HG03571 (cell line): ENCODE data around the gene PIK3AP1.
"Not testable (repeated sequence)": the region's sequence is repeated elsewhere in the genome, so short reads cannot be mapped to it uniquely, and the experiment has no call there.

Source experiments
- ATAC-seq: cut with Tn5 transposase; IDR thresholded peaks from one replicate; pipeline ENCODE4 v1.9.1; 2021; ENCODE audit not compliant: unreplicated experiment

The PIK3AP1 gene, protein sequence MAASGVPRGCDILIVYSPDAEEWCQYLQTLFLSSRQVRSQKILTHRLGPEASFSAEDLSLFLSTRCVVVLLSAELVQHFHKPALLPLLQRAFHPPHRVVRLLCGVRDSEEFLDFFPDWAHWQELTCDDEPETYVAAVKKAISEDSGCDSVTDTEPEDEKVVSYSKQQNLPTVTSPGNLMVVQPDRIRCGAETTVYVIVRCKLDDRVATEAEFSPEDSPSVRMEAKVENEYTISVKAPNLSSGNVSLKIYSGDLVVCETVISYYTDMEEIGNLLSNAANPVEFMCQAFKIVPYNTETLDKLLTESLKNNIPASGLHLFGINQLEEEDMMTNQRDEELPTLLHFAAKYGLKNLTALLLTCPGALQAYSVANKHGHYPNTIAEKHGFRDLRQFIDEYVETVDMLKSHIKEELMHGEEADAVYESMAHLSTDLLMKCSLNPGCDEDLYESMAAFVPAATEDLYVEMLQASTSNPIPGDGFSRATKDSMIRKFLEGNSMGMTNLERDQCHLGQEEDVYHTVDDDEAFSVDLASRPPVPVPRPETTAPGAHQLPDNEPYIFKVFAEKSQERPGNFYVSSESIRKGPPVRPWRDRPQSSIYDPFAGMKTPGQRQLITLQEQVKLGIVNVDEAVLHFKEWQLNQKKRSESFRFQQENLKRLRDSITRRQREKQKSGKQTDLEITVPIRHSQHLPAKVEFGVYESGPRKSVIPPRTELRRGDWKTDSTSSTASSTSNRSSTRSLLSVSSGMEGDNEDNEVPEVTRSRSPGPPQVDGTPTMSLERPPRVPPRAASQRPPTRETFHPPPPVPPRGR

DNA sequence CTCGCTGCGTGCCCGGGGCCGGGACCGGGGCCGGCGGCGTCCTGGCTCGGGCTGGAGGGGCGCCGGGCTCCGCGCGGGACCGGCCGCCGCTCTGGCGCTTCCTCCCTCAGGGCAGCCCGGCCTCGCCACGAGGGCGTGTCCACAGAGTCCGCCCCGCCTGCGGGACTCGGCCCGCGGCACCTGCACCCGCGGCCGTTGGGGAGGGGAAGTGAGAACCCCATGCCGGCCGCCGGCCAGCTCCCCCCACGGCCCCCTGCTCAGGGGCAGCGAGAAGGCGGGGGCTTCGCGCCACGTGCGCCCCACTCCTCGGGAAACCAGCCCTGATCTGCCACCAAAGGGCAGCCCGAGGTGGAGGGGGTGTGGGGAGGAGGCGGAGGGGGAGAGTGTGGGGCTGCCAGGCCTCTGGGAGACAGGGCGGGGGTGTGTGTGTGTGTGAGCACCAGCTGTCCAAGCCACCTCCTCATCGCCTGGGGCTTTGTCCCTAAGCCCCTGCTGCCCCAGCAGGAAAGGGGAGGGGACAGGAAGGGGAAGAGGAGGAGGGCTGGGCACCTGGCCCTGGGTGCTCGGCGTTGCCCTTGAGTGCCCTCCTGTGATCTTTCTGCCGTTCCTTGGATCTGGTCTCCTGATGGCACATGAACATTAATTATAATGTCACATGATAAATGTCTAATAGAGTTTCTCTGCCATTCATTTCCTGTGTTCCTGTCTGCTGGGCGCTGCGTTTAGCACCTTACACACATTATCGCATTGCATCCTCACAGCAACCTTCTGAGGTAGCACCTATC lies at the start of gene PIK3AP1:
Gene PIK3AP1 (minus strand): TSS at position 93 of the 785 bp plus-strand sequence. CDS start 120 bp downstream, outside the sequence.
- ATAC-seq, result peak; percentile 54

DNA sequence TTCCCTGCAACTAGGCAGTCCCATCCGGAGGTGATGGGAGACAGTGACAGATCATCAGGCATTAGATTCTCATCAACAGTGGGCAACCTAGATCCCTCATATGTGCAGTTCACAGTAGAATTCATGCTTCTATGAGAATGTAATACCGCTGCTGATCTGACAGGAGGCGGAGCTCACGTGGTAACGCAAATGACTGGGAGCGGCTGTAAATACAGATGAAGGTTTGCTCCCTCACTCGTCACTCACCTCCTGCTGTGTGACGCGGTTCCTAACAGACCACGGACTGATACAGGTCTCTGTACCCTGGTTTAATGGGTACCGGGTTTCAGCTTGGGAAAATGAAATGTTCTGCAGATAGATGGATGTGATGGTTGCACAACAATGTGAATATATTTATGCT lies 47.8 kb upstream of the PIK3AP1 start:
- no peak for ATAC-seq

DNA sequence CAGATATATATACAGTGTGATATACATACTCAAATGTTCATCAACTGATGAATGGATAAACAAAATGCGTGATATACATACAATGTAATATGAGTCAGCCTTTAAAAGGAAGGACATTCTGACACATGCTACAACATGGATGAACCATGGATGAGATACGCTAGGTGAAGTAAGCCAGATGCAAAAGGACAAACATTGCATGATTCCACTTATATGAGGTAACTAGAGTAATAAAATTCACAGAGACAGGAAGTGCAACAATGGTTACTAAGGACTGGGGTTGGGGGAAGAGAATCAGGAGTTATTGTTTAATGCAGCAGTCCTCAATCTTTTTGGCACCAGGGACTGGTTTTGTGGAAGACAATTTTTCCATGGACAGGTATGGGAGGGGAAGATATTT lies 47.3 kb upstream of the PIK3AP1 start:
- no peak for ATAC-seq

DNA sequence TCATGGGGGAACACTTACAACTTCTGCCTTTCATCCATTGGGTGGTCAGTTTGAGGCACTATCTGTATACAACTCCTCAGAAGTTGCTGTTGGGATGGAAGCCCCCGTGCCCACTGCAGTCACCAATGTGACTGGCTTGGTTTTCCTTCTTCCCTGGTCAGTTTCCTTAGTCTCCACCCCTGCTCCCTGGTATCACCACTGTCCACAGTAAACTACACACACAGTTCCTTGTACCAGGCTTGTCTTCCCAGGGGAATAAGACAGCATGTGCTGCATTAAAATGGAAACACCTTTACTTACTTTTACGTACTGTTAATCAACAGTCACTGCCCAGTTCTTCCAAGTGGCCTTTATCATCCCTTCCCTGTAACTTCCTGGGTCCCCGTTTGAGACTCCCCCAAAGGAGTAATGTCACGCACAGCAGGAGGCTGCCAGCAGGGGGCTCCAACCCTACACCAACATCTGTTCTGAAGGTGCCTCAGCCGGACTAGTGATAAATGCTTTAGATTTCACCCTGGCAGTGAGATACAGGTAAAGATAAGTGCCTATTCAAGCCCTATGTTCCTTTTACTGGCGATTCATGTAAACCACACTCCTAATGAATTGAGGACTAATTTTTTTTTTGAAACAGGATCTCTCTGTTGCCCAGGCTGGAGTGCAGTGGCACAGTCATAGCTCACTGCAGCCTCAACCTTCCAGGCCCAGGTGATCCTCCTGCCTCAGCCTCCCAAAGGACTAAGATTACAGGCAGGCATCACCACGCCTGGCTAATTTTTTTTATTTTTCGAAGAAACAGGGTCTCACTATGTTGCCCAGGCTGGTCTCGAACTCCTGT lies 45.3 kb upstream of the PIK3AP1 start:
- ATAC-seq, result no peak

DNA sequence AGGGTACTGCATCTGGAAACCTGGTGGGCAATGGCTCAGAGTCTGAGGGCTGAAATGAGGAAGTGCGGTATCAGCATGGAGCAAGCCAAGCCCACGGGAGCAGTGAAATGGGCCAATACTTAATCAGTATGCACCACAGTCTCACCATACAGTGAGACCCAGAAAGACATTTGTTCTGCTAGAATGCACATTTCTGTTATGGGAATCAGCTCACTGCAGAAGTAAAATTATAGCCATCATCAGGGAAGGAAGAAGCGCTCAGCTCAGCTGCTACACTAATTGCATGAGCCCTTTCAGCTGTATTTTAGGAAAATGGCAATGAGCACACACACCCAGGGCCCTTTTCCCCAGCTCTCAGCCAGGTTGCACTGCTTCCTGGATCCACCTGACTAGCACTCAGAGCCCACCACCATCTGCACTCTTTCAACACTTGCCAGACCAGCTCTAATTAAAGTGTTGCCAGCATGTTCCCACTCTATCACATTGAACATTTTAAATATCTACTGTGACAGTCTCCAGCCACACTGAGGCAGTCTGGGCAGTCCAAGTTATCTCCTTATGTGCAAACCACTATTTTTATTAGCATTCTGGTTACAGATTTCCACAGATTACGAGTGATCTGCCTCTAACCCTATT lies 44.2 kb upstream of the PIK3AP1 start:
- no peak for ATAC-seq

DNA sequence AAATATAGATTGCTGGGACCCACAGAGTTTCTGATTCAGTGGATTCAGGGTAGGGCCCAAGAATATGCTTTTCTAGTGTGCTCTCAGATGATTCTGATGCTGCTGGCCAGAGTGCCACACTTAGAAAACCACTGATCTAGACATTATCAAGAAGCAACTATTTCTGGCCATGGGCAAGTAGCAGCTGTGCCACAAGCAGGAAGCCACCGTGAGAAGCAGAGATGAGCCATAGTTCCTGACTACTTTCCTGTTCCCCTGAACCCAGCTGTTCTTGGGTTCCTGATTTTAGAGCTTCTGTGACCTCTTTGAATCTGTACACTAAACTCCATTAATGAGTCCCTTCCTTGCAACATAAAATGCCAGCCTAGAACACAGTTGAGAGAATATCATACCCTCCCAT lies 38.1 kb upstream of the PIK3AP1 start:
- peak; percentile 87 for ATAC-seq

DNA sequence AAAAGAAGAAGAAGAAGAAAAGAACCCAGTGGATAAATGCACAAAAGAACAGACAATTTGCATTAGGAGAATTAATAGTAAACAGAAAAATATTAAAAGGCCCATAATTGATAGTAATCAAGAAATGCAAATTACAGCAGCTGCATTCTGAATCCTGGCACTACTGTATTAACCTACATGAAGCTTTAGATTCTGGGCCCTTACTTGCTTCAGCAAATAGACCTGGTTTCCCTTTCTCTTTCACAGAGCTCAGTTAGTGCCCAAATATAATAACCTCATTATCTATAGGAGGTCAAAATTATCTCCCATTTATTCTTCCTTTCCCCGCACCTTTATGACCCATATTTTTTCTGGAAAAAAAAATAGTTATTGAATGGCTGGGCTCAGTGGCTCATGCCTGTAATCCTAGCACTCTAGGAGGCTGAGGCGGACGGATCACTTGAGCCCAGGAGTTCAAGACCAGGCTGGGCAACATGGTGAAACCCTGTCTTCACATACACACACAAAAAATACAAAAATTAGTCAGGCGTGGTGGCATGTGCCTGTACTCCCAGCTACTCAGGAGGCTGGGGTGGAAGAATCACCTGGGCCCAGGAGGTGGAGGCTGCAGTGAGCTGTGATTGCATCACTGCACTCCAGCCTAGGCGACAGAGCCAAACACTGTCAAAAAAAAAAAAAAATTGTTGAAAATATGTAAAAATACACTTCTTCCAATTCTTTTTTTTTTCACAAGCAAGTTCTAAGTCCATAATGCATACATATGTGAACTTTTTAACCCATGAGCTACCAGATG lies 36.0 kb upstream of the PIK3AP1 start:
- ATAC-seq, result no peak

DNA sequence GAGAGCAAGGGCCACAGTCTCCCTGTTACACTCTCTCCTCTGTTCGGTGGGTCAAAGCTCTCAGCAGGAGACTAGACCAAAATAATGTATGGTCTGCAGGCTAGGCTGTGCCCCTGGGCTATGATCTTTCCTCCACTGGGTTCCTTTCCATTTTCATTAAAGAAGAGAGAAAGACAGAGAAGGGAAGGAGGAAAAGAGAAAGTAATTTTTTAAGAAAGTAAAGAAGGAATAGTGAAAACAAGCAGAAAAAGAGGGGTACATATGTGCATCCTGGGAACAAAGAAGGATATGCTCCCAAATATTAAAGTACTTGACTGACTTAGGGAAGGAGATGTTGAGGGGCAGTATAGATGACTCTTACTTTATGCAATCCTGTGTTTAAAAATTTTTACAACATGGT lies 33.6 kb upstream of the PIK3AP1 start:
- ATAC-seq, result no peak

DNA sequence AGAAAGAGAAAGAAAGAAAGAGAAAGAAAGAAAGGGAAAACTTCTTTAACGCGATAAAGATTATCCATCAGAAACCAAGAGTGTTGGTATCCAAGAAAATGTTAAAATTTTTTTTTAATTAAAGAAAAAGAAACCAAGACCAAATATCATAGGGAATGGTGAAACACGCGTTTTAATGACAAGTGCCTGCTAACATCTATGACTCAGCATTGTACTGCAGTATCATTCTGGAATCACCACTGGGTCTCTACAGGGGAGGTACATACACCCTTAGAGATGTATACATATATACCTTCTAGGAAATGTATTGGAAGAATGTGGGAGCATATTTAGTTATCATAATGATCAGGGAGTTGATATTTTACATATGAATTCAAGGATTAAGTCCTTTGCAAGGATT lies 32.1 kb upstream of the PIK3AP1 start:
- no peak for ATAC-seq

DNA sequence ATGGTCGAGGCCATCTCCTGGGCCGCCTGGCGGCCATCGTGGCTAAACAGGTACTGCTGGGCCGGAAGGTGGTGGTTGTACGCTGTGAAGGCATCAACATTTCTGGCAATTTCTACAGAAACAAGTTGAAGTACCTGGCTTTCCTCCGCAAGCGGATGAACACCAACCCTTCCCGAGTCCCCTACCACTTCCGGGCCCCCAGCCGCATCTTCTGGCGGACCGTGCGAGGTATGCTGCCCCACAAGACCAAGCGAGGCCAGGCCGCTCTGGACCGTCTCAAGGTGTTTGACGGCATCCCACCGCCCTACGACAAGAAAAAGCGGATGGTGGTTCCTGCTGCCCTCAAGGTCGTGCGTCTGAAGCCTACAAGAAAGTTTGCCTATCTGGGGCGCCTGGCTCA lies 30.0 kb upstream of the PIK3AP1 start:
- ATAC-seq, result not testable (repeated sequence)

DNA sequence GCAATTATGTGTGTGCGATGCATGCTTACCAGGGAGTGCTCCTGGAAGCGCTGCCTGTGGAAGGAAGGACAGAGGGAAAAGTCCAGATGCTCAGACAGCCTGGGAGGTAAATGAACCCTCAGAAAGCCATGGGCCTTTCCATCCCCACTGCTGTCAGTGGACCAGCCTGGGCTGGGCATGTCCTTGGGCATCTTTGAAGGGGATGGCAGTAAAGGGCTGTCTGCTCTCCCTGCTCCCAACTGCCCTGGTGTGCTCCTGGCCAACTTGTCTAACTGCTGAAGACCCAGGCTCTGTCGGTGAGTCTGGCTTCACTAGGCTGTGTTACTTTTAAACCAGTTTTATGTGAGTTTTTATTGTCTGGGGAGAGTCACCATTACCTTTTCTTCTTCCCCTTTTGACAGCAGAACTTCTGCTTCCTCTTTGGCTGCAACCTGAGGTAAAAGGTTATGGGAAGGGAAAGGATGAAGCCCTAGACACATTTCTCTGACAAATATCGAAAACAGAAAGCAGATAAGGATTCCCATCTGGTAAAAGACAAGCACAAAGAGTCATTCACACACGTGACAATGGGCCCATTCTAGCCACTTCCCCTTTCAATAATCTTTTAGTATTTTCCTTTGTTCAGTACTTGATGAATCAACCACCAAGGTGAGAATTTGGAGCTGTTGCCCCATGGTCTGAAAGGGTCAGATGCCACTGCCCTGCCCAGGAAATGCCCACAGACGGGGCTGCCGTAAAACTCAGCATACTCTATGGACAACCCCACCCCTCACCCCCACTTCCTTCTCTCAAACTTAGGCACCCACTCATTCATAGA lies 27.6 kb upstream of the PIK3AP1 start:
- ATAC-seq, result peak; percentile 76

DNA sequence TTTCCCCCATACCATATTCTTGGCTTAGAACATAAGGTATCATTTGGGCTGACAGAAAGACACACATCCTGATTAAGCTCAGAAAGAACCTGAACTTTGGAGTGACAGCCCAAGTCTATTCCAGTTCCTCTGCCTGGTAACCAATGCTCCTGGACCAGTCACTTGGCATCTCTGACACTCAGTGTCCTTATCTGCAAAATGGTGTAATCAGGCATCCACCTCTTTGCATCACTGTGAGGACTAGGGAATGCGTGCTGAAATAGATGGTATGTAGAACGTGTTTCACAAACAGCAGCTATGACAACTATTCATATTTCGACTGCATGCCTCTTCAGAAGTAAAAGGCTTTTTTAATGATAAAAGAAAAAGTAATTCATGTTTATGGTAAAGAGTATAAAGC lies 26.2 kb upstream of the PIK3AP1 start:
- ATAC-seq, result no peak

DNA sequence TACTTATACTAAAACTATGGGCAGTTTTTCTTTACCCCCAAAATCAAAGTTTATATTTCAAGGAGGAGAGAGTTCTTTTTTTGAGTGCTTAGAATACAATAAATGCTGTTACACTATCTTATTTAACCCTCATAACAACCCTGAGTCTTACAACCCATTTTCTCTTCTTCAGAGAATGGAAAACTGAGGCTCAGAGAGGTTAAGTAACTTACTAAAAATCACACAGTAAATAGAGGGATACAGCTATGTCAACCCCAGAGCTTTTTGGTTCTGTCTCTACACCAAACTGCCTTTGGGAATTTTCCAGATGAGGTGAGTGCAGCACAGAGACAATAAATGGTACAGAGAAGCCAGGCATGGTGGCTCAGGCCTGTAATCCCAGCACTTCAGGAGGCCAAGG lies 25.6 kb upstream of the PIK3AP1 start:
- ATAC-seq, result no peak

DNA sequence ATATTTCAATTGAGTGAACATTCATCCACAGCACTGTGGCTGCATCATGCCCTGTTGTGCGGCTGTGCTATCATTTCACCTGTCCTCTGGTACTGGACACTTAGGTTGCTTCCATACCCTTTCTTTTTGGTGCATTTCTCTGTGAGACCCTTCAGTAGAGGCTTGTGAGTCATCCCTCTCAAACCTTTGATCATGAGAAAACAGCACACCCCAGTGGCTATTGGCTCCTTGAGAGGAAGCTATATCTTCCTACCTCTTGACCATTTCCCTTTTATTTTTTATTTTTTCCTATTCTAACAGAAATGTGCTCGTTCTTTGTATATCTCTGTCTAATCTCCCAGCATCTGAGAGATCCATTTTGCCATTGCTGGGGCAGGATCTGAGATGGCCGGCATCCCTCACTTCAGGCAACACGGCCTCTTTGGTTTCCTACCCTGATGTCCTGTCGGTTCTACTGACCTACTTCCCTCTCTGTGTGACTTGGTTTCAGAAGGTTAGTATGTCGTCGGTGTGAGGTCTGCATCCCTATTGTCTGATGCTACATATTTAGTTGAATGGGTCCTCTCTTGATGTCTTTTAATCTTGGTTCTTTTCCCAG lies 23.8 kb upstream of the PIK3AP1 start:
- no peak for ATAC-seq

DNA sequence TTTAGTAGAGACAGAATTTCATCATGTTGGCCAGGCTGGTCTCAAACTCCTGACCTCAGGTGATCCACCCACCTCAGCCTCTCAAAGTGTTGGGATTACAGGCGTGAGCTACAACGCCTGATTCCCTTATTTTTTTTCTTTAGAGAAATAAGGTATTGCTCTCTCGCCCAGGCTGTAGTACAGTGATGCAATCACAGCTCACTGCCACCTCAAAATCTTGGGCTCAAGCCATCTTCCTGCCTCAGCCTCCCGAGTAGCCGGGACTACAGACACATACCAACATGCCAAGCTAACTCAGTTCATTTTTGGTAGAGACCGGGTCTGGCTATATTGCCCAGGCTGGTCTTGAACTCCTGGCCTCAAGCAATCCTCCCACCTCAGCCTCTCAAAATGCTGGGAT lies 21.2 kb upstream of the PIK3AP1 start:
- ATAC-seq, result not testable (repeated sequence)

DNA sequence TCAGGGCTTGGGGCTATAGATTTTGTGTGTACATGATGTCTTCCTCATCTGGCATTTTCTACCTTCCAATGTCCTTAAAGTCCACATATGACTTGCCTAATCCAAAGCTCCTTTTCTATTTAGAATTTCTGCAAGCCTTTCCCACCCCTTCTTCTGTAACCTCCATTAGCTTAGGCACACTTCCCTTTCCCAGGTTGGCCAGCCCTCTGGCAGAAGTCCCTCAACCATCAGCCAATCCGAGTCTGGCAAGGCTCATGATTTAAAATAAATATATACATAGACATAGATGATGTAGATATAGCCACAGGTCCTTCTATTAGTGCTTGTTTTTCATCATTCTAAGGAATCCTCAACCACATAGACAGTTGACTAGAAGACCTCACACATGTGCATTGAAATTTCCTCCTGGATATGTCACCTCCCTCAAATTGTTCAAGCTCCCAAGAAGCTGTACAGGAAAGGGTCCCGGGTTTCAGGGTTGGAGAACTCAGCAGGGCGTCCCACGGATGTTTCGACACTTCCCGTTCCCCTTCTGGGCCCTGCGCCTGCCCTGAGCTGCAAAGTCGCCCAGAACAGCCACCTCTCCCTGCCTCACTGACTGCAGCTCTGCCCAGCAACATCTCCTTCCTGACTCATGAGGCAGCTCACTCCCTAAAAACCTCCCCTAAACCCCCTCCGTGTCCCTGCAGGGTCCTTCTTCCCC lies 20.4 kb upstream of the PIK3AP1 start:
- ATAC-seq, result no peak

DNA sequence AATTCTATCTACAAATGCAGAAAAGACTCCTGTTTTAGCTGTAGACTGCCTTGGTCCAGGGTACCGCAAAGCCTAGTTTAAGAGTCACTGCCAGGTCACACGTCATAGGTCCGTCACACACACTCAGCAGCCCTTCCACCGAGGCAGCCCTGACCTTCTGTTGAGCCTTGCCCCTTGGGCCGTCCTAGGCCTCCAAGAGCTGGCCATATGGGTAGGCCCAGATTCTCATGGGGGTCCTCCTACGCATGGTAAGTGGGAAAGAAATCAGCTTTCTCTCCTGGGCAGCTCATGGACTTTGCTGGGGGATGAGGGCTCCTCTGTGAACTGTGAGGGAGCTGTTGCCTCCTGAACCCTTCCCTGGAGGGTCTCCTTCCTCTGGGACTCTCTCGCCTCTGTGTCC lies 19.8 kb upstream of the PIK3AP1 start:
- ATAC-seq, result no peak
